Measurements from ENCODE around the gene NME3.

NME3 gene

DNA sequence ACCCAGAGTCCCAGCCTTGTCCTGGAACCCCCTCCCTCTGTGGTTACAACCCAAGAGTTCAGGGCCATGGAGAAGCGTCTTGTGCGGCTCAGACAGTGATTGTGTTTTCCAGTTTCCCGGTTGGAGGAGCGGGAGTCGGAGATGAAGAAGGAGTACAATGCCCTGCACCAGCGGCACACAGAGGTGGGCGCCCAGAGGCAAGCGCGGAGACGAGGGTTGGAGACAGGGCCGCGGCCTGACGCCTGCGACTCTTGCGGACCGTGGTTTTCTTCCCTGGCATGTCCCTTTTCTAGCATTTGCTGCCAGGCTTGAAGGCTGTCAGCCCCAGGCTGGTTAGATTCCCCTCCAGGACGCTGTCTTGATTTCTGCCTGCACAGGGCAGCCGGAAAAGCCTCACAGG lies 42.3 kb downstream of the NME3 start:
- Histone ChIP-seq H4K91ac (ENCODE audit: low read depth, low read length, poor library complexity) (no peak overlapping the region), H3K36me3 (replicated peaks in 1 of 2; ENCODE audit: control insufficient read depth in 2 of 2, insufficient read depth in 2 of 2, low read length in 2 of 2) (peaks cover 45 to 82% of the 10 kb centered on the region in 2 donors), H3K9me3 (replicated peaks in 1 of 2; ENCODE audit: control insufficient read depth in 2 of 2, insufficient read depth in 1 of 2, low read depth in 1 of 2, low read length in 2 of 2) (peaks cover 0 to 2% of the 10 kb centered on the region in 2 donors), H3K4me1 (ENCODE audit: control insufficient read depth in 2 of 2, insufficient read depth in 1 of 2, low read depth in 1 of 2, low read length in 2 of 2) (no peaks in the 10 kb centered on the region), H3K4ac (ENCODE audit: low read length) (peak overlapping the region; percentile 23), H2BK5ac (ENCODE audit: low read length) (no peak overlapping the region), H2AFZ (ENCODE audit: low read length) (no peak overlapping the region), H3K4me3 (ENCODE audit: low read length in 2 of 2) (no peak overlapping the region), H3K27ac (replicated peaks; ENCODE audit: low read length) (no peak overlapping the region), H3K9ac (ENCODE audit: low read depth, low read length, poor library complexity) (no peak overlapping the region), H3K79me1 (ENCODE audit: low read depth, low read length) (peaks cover 5% of the 10 kb centered on the region), H3K23ac (ENCODE audit: low read depth, low read length, poor library complexity) (no peak overlapping the region), H3K18ac (ENCODE audit: low read length) (no peak overlapping the region), H4K8ac (ENCODE audit: low read depth, low read length) (no peak overlapping the region), H3K27me3 (ENCODE audit: control insufficient read depth in 3 of 3, insufficient read depth in 3 of 3, low read depth in 1 of 3, low read length in 3 of 3) (no peaks in the 10 kb centered on the region), H2BK12ac (ENCODE audit: low read length) (no peak overlapping the region), H2BK15ac (ENCODE audit: low read length) (no peak overlapping the region), H2BK120ac (ENCODE audit: low read depth, low read length) (no peak overlapping the region), H3K14ac (ENCODE audit: low read length) (no peak overlapping the region), H2AK5ac (ENCODE audit: low read depth, low read length) (no peak overlapping the region), H3K4me2 (ENCODE audit: insufficient read depth, low read length, poor library complexity, severe bottlenecking) (no peak overlapping the region)
- WGBS, 2 donors (ENCODE audit: extremely low coverage in 2 of 2, insufficient read length in 2 of 2, insufficient replicate concordance in 1 of 2) = no CpG with 5 or more reads among the region's 18 CpGs
- no peak for DNase-seq (ENCODE audit: low spot score)

DNA sequence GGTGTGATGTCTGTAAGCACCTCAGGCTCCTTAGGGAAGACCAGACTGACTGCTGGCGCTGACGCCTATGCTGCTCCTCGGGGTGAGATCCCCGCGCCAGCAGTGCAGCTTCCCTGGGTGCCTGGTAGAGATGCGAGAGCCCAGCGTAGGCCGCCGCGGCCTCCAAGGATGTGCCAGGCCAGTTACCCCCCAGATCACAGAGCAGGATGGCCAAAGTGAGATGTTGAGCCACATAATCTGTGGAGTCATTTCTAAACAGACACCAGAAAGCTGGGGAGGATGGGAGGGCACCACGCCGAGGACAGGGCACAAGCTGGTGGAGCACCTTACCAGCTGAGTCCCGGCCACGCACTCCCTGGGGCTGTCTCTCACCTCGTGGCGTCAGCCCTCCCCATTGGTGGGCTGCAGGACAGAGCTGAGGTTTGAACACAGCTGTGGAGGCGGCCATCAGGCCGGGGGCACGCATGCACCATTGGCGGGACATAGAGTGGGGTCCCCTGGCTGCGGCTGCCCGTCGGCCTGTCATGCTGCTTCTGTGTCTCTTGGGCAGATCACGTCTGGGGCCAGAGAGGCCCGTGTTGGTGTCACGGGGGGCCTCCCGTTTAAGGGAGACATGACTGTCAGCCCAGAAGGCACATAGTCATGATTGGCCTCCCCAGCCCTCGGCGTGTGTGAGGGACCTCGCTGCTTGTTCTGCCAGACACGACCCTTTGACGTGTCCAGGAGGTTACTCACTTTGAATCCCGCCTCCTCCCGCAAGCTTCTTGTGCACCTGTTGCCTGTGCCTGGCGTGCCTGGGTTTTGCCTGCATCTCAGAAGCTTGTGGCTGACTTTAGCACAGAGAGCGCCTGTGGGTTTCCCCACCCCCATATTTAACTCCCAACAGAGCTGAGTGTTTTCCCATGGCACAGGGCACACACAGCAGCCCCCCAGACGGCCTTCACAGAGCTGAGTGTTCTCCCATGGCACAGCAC lies 43.4 kb downstream of the NME3 start:
- H3K4me2 ChIP-seq (ENCODE audit: insufficient read depth, low read length, poor library complexity, severe bottlenecking) = no peak overlapping the region
- no peak overlapping the region for H2AFZ ChIP-seq (ENCODE audit: low read length)
- no peak overlapping the region for H3K4ac ChIP-seq (ENCODE audit: low read length)
- peak overlapping the region; percentile 72 for H3K9ac ChIP-seq (ENCODE audit: low read depth, low read length, poor library complexity)
- H2AK5ac ChIP-seq (ENCODE audit: low read depth, low read length) = no peak overlapping the region
- peaks cover 35 to 72% of the 10 kb centered on the region in 2 donors for H3K36me3 ChIP-seq (replicated peaks in 1 of 2; ENCODE audit: control insufficient read depth in 2 of 2, insufficient read depth in 2 of 2, low read length in 2 of 2)
- no peak overlapping the region for H4K8ac ChIP-seq (ENCODE audit: low read depth, low read length)
- no peak for DNase-seq (ENCODE audit: low spot score)
- no peak overlapping the region for H4K91ac ChIP-seq (ENCODE audit: low read depth, low read length, poor library complexity)
- H2BK15ac ChIP-seq (ENCODE audit: low read length) = no peak overlapping the region
- no peak overlapping the region for H2BK12ac ChIP-seq (ENCODE audit: low read length)
- H3K14ac ChIP-seq (ENCODE audit: low read length) = peak overlapping the region; percentile 47
- H3K23ac ChIP-seq (ENCODE audit: low read depth, low read length, poor library complexity) = peak overlapping the region; percentile 65
- H3K18ac ChIP-seq (ENCODE audit: low read length) = no peak overlapping the region
- no peak overlapping the region for H2BK5ac ChIP-seq (ENCODE audit: low read length)
- no peak overlapping the region for H2BK120ac ChIP-seq (ENCODE audit: low read depth, low read length)
- no peaks in the 10 kb centered on the region for H3K27me3 ChIP-seq (ENCODE audit: control insufficient read depth in 3 of 3, insufficient read depth in 3 of 3, low read depth in 1 of 3, low read length in 3 of 3)
- no CpG with 5 or more reads among the region's 37 CpGs for WGBS, 2 donors (ENCODE audit: extremely low coverage in 2 of 2, insufficient read length in 2 of 2, insufficient replicate concordance in 1 of 2)
- peaks cover 8% of the 10 kb centered on the region for H3K79me1 ChIP-seq (ENCODE audit: low read depth, low read length)
- no peak overlapping the region for H3K27ac ChIP-seq (replicated peaks; ENCODE audit: low read length)
- peak overlapping the region in 1 of 2 donors; percentile 29 for H3K4me3 ChIP-seq (ENCODE audit: low read length in 2 of 2)
- H3K4me1 ChIP-seq (ENCODE audit: control insufficient read depth in 2 of 2, insufficient read depth in 1 of 2, low read depth in 1 of 2, low read length in 2 of 2) = no peaks in the 10 kb centered on the region
- peaks cover 0 to 2% of the 10 kb centered on the region in 2 donors for H3K9me3 ChIP-seq (replicated peaks in 1 of 2; ENCODE audit: control insufficient read depth in 2 of 2, insufficient read depth in 1 of 2, low read depth in 1 of 2, low read length in 2 of 2)

DNA sequence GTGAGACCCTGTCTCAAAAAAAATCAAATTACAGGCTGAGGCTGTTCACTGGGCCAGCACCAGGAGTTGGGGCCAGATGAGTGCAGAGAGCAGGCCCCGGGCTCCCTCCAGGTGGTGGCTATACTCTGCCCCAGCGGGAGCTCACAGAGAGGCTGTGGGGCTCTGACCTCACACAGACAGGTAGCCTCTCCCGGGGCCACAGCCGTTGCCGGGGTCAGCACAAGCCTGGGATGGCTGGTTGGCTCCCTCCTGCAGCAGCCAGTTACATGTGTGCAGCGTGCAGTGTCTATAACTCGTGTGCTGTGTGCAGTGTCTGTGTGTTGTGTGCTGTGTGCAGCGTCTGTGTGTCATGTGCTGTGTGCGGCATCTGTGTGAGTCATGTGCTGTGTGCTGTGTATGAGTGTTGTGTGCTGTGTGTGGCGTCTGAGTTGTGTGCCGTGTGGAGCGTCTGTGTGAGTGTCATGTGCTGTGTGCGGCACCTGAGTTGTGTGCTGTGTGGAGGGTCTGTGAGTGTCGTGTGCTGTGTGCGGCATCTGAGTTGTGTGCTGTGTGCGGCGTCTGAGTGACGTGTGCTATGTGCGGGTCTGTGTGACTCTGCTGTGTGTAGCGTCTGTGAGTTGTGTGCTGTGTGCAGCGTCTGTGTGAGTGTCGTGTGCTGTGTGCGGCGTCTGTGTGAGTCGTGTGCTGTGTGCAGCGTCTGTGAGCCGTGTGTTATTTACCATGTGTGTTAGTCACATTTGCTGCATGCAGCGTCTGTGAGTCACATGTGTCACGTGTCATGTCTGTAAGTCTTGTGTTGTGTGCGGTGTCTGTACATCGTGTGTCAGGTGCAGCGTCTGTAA lies 44.5 kb downstream of the NME3 start:
- no peak overlapping the region for H3K14ac ChIP-seq (ENCODE audit: low read length)
- no CpG with 5 or more reads among the region's 32 CpGs for WGBS, 2 donors (ENCODE audit: extremely low coverage in 2 of 2, insufficient read length in 2 of 2, insufficient replicate concordance in 1 of 2)
- no peak overlapping the region for H2BK12ac ChIP-seq (ENCODE audit: low read length)
- no peak overlapping the region for H2AFZ ChIP-seq (ENCODE audit: low read length)
- DNase-seq (ENCODE audit: low spot score) = no peak
- no peak overlapping the region for H3K27ac ChIP-seq (replicated peaks; ENCODE audit: low read length)
- no peak overlapping the region for H3K4me2 ChIP-seq (ENCODE audit: insufficient read depth, low read length, poor library complexity, severe bottlenecking)
- peaks cover 8% of the 10 kb centered on the region for H3K79me1 ChIP-seq (ENCODE audit: low read depth, low read length)
- no peak overlapping the region for H3K18ac ChIP-seq (ENCODE audit: low read length)
- no peaks in the 10 kb centered on the region for H3K4me1 ChIP-seq (ENCODE audit: control insufficient read depth in 2 of 2, insufficient read depth in 1 of 2, low read depth in 1 of 2, low read length in 2 of 2)
- H4K91ac ChIP-seq (ENCODE audit: low read depth, low read length, poor library complexity) = no peak overlapping the region
- no peak overlapping the region for H2BK120ac ChIP-seq (ENCODE audit: low read depth, low read length)
- H2AK5ac ChIP-seq (ENCODE audit: low read depth, low read length) = no peak overlapping the region
- peak overlapping the region; percentile 60 for H3K23ac ChIP-seq (ENCODE audit: low read depth, low read length, poor library complexity)
- peak overlapping the region in 1 of 2 donors; percentile 50 for H3K4me3 ChIP-seq (ENCODE audit: low read length in 2 of 2)
- H2BK5ac ChIP-seq (ENCODE audit: low read length) = no peak overlapping the region
- H3K27me3 ChIP-seq (ENCODE audit: control insufficient read depth in 3 of 3, insufficient read depth in 3 of 3, low read depth in 1 of 3, low read length in 3 of 3) = no peaks in the 10 kb centered on the region
- peaks cover 0 to 2% of the 10 kb centered on the region in 2 donors for H3K9me3 ChIP-seq (replicated peaks in 1 of 2; ENCODE audit: control insufficient read depth in 2 of 2, insufficient read depth in 1 of 2, low read depth in 1 of 2, low read length in 2 of 2)
- peaks cover 28 to 61% of the 10 kb centered on the region in 2 donors for H3K36me3 ChIP-seq (replicated peaks in 1 of 2; ENCODE audit: control insufficient read depth in 2 of 2, insufficient read depth in 2 of 2, low read length in 2 of 2)
- H4K8ac ChIP-seq (ENCODE audit: low read depth, low read length) = no peak overlapping the region
- no peak overlapping the region for H2BK15ac ChIP-seq (ENCODE audit: low read length)
- H3K4ac ChIP-seq (ENCODE audit: low read length) = no peak overlapping the region
- H3K9ac ChIP-seq (ENCODE audit: low read depth, low read length, poor library complexity) = peak overlapping the region; percentile 27

DNA sequence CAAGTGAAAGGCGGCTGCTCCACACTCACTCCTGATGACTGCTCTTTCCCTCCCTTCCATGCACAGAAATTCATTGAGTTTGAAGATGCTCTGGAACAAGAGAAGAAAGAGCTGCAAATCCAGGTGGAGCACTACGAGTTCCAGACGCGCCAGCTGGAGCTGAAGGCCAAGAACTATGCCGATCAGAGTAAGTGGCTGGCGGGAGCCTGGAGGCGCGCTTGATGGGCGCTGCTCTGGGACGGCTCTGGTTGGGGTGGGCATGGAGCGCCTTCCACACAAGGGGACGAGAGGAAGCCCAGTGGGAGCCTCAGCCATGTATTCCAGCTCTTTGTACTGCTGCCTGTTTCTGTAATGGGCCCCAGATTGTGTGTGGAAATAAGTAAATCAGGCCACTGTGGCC lies 46.9 kb downstream of the NME3 start:
- Histone ChIP-seq H3K27me3 (ENCODE audit: control insufficient read depth in 3 of 3, insufficient read depth in 3 of 3, low read depth in 1 of 3, low read length in 3 of 3) (no peaks in the 10 kb centered on the region), H3K27ac (replicated peaks; ENCODE audit: low read length) (no peak overlapping the region), H2AFZ (ENCODE audit: low read length) (no peak overlapping the region), H4K91ac (ENCODE audit: low read depth, low read length, poor library complexity) (no peak overlapping the region), H3K18ac (ENCODE audit: low read length) (no peak overlapping the region), H3K79me1 (ENCODE audit: low read depth, low read length) (peaks cover 8% of the 10 kb centered on the region), H3K4me2 (ENCODE audit: insufficient read depth, low read length, poor library complexity, severe bottlenecking) (no peak overlapping the region), H2AK5ac (ENCODE audit: low read depth, low read length) (no peak overlapping the region), H4K8ac (ENCODE audit: low read depth, low read length) (no peak overlapping the region), H3K4me3 (ENCODE audit: low read length in 2 of 2) (no peak overlapping the region), H2BK5ac (ENCODE audit: low read length) (no peak overlapping the region), H3K4ac (ENCODE audit: low read length) (no peak overlapping the region), H3K23ac (ENCODE audit: low read depth, low read length, poor library complexity) (no peak overlapping the region), H3K9me3 (replicated peaks in 1 of 2; ENCODE audit: control insufficient read depth in 2 of 2, insufficient read depth in 1 of 2, low read depth in 1 of 2, low read length in 2 of 2) (peaks cover 0 to 2% of the 10 kb centered on the region in 2 donors), H3K36me3 (replicated peaks in 1 of 2; ENCODE audit: control insufficient read depth in 2 of 2, insufficient read depth in 2 of 2, low read length in 2 of 2) (peaks cover 25 to 44% of the 10 kb centered on the region in 2 donors), H3K14ac (ENCODE audit: low read length) (no peak overlapping the region), H2BK12ac (ENCODE audit: low read length) (no peak overlapping the region), H3K4me1 (ENCODE audit: control insufficient read depth in 2 of 2, insufficient read depth in 1 of 2, low read depth in 1 of 2, low read length in 2 of 2) (no peaks in the 10 kb centered on the region), H3K9ac (ENCODE audit: low read depth, low read length, poor library complexity) (no peak overlapping the region), H2BK120ac (ENCODE audit: low read depth, low read length) (no peak overlapping the region), H2BK15ac (ENCODE audit: low read length) (no peak overlapping the region)
- no peak for DNase-seq (ENCODE audit: low spot score)
- WGBS, 2 donors (ENCODE audit: extremely low coverage in 2 of 2, insufficient read length in 2 of 2, insufficient replicate concordance in 1 of 2) = no CpG with 5 or more reads among the region's 12 CpGs

Measured in neuronal stem cell (in vitro differentiated cells).